Activated naive CD4-positive, alpha-beta T cell treated with Interleukin-2 at 50 U/mL for 16 hours (primary cell): ENCODE data around the gene MNT.
"Not testable (repeated sequence)": the region's sequence is repeated elsewhere in the genome, so short reads cannot be mapped to it uniquely, and the experiment has no call there.

Source experiments
- DNase-seq: peaks from one replicate; pipeline ENCODE4 v3.0.0-alpha.2; 2020

Gene MNT

DNA sequence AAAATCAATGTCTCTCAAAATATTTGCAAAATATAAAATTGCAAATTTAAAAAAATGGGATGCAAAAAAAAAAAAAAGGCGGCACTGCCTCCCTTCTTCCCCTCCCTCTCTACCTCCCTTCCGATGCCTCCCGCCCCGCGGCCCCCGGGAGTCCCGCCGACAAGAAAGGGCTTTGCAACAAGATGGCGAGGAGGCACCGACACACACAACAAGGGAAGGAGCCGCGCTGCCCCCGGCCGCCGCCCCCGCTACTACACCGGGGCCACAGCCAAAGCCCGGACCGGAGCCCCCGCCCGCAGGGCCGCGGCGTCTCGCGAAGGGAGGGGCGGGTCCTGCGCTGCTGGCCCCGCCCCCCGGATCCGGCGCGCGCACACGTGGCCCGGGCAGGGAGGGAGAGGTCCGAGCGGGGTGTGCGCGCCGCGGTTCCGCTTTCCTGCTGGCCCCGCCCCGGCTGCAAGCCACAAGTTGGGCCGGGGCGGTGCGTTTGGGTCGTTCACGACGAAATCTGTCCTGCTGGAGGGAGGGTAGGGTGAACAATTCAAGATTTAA is at the start of gene MNT:
Gene MNT (minus strand): TSS at position 184 of the 549 bp plus-strand sequence. CDS start 348 bp downstream, outside the sequence.
- peak; percentile 94 for DNase-seq

DNA sequence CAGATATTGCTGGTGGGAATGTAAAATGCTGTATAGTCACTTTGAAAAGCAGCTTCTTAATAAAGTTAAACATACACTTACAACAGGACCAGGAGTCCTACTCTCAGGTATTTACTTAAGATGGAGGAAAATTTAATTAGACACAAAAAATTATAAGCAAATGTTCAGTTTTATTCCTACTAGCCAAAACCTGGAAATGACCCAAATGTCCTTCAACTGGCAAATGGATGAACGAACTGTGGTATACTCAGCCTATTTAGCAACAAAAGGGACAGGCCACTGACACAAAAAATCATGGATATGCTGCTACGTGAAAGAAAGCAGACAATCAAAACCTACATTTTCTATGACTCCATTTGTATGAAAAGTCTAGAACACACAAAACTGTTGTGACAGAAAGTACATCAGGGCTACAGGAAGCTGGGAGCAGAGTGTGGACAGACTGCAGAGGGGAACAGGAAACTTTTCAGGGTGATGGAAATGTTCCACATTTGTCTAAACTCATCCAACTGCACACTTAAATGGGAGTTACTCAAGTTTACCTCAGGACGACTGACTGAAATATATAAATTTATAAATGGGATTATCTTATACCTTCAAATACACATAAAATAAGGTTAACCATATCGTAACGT is 49.3 kb upstream of the MNT start:
- DNase-seq = no peak

DNA sequence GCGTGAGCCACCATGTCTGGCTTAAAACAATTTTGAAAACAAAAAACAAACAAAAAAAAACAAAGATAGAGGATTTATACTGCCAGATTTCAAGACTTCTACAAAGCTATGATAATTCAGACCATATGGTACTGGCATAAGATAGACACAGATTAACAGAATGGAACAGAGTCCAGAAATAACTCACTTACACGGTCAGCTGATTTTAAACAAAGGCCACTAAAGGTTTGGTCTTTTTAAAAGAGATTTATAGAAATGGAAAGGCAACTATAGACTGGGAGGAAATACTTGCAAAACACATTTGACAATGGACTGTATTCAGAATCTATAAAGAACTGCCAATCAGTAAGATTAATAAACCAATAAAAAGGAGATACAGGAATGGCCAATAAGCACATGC is 48.6 kb upstream of the MNT start:
- DNase-seq = no peak

GRCh38 chr17:2447479-2447878 is 46.6 kb upstream of the MNT start:
- DNase-seq = not testable (repeated sequence)

GRCh38 chr17:2445638-2446037 is 44.8 kb upstream of the MNT start:
- no peak for DNase-seq

DNA sequence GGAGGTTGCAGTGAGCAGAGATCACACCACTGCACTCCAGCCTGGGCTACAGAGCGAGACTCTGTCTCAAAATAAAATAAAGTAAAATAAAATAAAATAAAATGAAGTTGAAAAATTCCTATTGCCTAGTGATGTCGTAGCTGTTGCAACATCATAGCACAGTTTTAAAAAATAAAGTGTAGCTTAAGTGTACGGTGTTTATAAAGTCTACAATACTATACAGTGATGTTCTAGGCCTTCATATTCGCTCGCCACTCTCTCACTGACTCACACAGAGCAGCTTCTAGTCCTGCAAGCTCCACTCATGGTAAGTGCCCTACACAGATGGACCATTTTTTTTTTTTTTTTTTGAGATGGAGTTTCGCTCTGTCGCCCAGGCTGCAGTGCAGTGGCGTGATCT is 43.5 kb upstream of the MNT start:
- DNase-seq = no peak

GRCh38 chr17:2442166-2442565 is 41.3 kb upstream of the MNT start:
- no peak for DNase-seq

DNA sequence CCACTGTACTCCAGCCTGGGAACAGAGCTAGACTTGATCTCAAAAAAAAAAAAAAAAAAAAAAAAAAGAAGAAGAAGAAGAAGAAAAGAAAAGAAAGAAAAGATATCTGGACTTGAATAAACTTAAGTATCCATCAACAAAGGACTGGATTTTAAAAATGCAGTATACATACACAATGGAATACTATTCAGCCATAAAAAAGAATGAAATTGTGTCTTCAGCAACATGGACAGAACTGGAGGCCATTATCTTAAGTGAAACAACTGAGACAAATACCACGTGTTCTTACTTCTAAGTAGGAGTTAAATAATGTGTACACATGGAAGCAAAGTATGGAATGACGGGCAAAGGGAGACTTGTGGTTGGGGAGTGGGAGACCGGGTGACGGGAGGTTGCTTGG is 40.1 kb upstream of the MNT start:
- DNase-seq = no peak

DNA sequence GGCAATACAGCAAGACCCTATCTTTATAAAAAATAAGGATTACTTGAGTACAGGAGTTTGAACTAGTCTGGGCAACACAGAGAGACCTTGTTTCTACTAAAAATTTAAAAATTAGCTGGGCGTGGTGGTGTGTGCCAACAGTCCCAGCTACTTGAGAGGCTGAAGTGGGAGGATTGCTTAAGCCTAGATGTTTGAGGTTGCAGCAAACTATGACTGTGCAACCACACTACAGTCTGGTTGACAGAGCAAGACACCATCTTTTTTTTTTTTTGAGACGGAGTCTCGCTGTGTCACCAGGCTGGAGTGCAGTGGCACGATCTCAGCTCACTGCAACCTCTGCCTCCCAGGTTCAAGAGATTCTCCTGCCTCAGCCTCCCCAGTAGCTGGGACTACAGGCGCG is 39.1 kb upstream of the MNT start:
- not testable (repeated sequence) for DNase-seq

DNA sequence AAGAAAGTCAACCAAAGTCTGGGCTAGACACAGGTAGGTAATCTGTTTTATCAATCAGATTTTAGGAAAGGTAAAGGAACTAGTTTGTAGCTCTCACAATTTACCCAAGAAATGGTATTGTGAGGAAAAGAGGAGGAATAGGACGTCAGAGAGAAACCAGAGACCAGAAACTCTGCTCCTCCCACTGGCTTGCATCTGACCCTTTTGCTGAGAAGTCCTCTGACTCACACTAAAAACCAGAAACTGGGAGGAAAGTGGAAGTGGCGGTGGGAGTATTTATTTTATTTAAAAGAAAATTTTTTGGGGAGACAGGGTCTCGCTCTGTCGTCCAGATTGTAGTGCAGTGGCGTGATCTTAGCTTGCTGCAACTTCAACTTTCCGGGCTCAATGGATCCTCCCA is 38.0 kb upstream of the MNT start:
- DNase-seq = no peak

DNA sequence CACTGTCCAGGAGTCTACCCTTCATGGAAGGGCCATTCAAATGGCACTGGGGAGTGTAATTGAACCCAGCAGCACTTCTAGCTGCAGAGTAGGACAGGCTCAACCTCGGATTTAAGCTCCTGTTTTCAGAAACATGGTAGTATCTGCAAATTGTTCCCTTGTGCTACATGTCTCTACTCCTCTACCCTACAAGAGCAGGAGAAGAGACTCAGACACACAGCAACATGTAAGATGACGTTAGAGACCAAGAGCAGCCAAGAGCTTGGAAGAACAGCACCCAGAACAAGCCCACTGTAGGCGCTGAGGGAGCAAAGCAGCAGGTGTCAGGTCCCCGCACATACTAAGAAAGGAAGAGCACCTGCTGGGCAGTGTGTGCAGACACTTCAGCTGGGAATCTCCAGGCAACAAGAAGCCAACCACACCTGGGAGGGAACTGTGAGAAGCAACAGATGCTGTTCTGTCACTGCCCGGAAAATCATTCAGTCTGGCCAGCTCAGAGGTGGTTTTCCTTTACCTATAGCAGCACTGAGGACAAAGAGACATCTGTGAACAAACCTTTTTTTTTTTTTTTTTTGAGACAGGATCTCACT is 35.6 kb upstream of the MNT start:
- no peak for DNase-seq

- no peak for DNase-seq
Measured at GRCh38 chr17:2435862-2436261, 35.0 kb upstream of the MNT start.

DNA sequence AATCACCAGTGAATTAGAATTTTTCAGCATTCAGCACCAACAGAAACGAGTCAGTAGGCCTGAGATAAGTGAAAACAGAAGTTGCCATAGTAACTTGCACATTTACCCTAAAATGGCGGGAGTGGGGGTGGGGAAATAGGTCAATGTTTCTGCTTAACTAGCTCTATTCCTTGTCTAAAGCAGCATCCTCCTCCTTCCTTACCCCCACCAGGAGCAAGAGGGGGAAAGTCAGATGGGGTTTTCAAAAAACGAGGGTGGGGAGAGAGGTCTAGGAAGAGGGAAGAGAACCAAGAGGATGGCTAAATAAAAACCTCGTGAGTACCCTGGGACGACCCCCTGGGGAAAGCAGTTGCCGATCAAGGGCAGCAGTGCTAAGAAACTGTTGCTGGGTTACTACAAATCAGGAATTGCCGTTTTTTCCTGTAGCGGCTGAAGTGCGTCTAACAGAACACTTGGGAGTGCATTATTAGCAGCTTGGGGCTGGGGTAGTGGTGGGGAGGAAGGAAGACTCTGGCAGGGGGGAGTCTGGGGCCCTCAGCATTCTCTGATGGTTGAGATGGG is 34.4 kb upstream of the MNT start:
- DNase-seq = no peak

GRCh38 chr17:2433696-2434095 is 32.8 kb upstream of the MNT start:
- DNase-seq = no peak

- DNase-seq = no peak
Measured at GRCh38 chr17:2427910-2428309, 27.1 kb upstream of the MNT start.

DNA sequence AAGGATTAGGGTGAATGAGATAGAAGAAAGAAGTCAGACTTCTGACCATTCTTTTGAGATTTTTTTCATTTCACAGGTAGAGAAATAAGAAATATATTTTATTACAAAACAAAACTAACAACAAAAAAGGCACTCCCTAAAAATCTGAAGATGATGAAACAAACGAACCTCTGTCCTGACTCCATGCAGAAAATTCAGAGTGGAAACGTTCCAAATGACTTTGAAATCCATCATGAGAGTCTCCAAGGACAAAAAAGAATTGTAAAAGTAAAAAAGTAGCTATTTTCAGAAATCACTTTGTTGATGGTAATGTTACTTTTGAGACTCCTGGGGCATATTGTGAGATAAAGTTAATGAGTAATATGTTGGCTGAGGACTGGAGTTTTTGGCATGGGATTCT is 26.4 kb upstream of the MNT start:
- DNase-seq = no peak

DNA sequence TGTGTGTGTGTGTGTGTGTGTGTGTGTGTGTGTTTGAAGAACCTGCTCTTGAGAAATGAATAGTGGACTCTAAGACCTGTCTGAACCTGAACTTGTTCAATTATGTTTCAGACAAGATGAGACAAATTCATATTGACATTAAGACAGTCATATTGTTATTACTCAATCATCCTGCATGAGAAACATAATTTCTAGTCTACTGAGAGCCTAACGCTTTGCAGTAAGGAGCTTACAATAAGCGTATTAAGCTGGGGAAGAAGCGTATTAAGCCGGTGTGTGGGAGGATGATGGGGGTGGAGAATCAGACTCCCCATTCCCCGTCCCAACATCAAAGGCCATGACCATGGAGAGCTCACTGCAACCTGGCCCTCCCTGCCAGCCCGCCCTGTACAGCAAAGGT is 22.4 kb upstream of the MNT start:
- no peak for DNase-seq

DNA sequence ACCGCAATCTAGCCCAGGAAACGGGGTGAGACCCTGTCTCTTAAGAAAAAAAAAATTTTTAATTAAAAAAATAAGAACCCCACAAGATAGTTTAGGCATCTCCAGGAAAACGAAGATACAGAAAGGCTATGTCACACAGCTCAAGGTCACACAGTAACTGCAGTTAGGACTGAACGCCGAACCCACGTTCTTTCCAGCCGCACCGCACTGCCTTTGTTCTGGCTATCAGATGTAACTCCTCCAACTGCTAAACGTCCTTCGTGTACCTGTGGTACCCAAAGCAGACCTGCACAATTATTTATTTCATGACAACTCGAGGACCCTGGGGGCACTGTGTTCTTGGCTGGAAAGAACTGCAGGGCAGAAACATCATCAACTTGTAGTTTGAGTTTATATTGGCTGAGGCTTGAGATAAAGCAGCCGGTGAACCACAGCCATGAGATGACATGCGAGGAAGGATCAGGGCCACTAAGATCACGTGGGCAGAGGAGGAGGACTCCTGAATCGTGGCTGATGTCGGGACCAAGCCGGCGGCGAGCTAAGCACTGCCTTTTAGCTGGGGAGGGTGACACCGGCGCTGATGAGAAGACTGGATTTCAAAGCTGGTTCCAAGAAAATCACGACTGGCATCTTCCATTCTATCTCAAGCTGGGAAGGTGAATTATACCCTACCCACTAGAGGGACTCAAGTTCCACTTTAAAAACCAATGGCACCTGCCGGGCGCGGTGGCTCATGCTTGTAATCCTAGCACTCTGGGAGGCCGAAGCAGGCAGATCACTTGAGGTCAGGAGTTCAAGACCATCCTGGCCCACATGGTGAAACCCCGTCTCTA is 20.7 kb upstream of the MNT start:
- DNase-seq = no peak

- DNase-seq = no peak
Measured at GRCh38 chr17:2420176-2420575, 19.3 kb upstream of the MNT start.

DNA sequence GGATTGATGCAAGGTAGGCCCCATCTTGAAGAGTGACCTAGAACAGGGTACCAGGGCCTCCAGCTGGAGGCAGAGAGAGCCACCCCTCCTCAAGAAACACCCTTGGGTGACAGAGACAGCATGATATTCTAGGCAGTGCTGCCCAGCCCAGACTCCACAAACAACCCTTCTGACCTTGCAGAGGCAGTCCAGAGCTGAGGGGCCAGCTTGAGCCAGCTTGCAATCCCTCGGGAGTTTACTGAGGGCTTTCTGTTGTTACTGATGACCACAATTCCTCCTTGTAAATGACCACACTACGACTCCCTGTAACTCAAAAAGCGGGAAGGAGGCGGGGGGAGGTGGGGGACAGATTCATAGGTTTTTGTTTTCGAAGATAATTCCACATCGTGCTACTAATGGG is 18.6 kb upstream of the MNT start:
- no peak for DNase-seq

DNA sequence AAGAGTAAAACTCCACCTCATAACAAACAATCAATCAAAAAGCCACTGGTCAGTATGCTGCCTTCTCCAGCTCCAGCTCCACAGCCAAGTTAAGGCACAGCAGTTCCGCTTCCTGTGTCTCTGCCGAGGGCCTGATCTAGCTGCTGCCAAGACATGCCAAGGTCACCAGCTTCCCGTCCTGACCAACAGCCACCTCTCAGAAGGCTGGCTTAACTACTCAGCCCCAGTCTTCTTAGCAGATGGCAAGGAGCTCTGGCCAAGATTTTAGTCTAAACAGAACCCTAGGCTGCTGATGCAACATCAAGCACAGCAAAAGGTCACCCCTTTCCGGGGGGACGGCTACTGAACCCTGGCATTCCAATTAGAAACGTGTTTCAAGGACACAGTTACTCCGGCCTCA is 17.7 kb upstream of the MNT start:
- no peak for DNase-seq

GRCh38 chr17:2416010-2416734 is 15.3 kb upstream of the MNT start:
- DNase-seq = peak; percentile 87

DNA sequence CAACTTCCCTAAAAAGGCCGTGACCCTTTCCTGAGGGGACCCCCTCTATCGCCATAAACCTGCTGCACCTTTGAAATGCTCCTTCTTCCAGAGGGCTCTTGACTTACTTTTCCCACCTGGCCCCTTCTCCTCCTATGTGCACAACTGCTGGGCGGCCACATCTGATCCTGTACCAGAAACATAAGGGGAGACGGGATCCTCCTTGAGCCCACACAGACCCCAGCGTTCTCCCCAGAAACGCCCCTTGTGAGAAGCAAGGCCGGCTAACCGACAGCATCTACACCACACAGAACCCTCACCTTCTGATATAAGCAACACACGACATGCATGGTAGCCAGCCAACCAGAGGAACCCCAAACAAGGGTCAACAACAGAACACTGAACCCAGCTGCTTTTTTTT is 14.2 kb upstream of the MNT start:
- no peak for DNase-seq
